GM23338 (cell line): Measurements from ENCODE around the gene CNPY4.

Experiments used
- CREB1 ChIP-seq: fragments of 250-450 bp; sonication (Bioruptor Pico); IDR thresholded peaks from 2 replicates; pipeline ENCODE4 v1.5.0; 2020; ENCODE audit warnings: low read depth, mild to moderate bottlenecking, moderate library complexity
- EZH2 ChIP-seq: fragments of 200-600 bp; sonication (generic); IDR thresholded peaks from one replicate; pipeline ENCODE4 v1.8.0; 2017; ENCODE audit warnings: antibody characterized with exemption, mild to moderate bottlenecking, low read depth; ENCODE audit not compliant: unreplicated experiment
- EZH2phosphoT487 ChIP-seq: fragments of 200-600 bp; sonication (generic); IDR thresholded peaks from one replicate; pipeline ENCODE4 v1.8.1; 2018; ENCODE audit warnings: antibody characterized with exemption; ENCODE audit not compliant: unreplicated experiment
- JUNB ChIP-seq: IDR thresholded peaks from one replicate; pipeline ENCODE4 v1.6.1; 2016; ENCODE audit warnings: antibody characterized with exemption; ENCODE audit not compliant: unreplicated experiment
- POLR2AphosphoS5 ChIP-seq: IDR thresholded peaks from 2 replicates; pipeline ENCODE4 v1.6.1; 2016; ENCODE audit warnings: antibody characterized with exemption, low read depth
- ZNF331 ChIP-seq: fragments of 250-450 bp; sonication (Bioruptor Pico); IDR thresholded peaks from 2 replicates; pipeline ENCODE4 v1.5.0; 2020; ENCODE audit warnings: low read depth, mild to moderate bottlenecking, moderate library complexity
- TF ChIP-seq, protein P1 (sequence below), 2 experiments: fragments of 200-600 bp in 1 of 2; sonication (generic) in 1 of 2; conservative IDR thresholded peaks; 2 replicates each; pipeline versions ENCODE4 v1.5.1 to v1.6.1; 2016 to 2017; ENCODE audit warnings: antibody characterized with exemption in 2 of 2, low read depth in 2 of 2, mild to moderate bottlenecking in 2 of 2, moderate library complexity in 1 of 2
- TF ChIP-seq, protein P2 (sequence below): IDR thresholded peaks from one replicate; pipeline ENCODE4 v1.6.1; 2018; ENCODE audit warnings: antibody characterized with exemption; ENCODE audit not compliant: unreplicated experiment
- TF ChIP-seq, protein P3 (sequence below): IDR thresholded peaks from 2 replicates; pipeline ENCODE4 v1.6.1; 2016; ENCODE audit warnings: antibody characterized with exemption

DNA sequence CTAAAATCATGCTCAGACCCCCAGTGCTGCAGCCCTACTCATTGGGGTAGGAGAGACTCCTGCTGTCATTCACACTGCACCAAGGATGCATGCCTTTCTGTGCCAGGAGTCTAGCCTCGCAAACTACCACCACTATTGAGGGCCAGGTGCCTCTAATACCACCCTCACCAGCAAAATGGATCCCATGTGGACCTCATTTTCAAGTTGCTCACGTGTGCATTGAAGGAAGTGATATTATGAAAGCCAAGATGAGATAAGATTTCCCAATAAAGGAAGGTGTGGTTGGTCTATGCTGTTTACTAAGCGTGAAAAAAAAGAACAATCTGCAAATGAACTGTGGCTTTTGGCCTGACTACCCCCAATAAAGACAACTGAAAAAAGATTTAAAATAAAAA is 22.1 kb downstream of the CNPY4 start:
- TF ChIP-seq, protein P1, sequence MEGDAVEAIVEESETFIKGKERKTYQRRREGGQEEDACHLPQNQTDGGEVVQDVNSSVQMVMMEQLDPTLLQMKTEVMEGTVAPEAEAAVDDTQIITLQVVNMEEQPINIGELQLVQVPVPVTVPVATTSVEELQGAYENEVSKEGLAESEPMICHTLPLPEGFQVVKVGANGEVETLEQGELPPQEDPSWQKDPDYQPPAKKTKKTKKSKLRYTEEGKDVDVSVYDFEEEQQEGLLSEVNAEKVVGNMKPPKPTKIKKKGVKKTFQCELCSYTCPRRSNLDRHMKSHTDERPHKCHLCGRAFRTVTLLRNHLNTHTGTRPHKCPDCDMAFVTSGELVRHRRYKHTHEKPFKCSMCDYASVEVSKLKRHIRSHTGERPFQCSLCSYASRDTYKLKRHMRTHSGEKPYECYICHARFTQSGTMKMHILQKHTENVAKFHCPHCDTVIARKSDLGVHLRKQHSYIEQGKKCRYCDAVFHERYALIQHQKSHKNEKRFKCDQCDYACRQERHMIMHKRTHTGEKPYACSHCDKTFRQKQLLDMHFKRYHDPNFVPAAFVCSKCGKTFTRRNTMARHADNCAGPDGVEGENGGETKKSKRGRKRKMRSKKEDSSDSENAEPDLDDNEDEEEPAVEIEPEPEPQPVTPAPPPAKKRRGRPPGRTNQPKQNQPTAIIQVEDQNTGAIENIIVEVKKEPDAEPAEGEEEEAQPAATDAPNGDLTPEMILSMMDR (conservative IDR thresholded peaks at IDR 0.05; ENCODE audit: low read depth in 2 of 2), result no peak
- no peak for TF ChIP-seq EZH2
- no peak for TF ChIP-seq EZH2phosphoT487
- no peak for TF ChIP-seq JUNB
- TF ChIP-seq, protein P2, sequence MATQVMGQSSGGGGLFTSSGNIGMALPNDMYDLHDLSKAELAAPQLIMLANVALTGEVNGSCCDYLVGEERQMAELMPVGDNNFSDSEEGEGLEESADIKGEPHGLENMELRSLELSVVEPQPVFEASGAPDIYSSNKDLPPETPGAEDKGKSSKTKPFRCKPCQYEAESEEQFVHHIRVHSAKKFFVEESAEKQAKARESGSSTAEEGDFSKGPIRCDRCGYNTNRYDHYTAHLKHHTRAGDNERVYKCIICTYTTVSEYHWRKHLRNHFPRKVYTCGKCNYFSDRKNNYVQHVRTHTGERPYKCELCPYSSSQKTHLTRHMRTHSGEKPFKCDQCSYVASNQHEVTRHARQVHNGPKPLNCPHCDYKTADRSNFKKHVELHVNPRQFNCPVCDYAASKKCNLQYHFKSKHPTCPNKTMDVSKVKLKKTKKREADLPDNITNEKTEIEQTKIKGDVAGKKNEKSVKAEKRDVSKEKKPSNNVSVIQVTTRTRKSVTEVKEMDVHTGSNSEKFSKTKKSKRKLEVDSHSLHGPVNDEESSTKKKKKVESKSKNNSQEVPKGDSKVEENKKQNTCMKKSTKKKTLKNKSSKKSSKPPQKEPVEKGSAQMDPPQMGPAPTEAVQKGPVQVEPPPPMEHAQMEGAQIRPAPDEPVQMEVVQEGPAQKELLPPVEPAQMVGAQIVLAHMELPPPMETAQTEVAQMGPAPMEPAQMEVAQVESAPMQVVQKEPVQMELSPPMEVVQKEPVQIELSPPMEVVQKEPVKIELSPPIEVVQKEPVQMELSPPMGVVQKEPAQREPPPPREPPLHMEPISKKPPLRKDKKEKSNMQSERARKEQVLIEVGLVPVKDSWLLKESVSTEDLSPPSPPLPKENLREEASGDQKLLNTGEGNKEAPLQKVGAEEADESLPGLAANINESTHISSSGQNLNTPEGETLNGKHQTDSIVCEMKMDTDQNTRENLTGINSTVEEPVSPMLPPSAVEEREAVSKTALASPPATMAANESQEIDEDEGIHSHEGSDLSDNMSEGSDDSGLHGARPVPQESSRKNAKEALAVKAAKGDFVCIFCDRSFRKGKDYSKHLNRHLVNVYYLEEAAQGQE, result no peak
- TF ChIP-seq POLR2AphosphoS5, result no peak
- TF ChIP-seq, protein P3, sequence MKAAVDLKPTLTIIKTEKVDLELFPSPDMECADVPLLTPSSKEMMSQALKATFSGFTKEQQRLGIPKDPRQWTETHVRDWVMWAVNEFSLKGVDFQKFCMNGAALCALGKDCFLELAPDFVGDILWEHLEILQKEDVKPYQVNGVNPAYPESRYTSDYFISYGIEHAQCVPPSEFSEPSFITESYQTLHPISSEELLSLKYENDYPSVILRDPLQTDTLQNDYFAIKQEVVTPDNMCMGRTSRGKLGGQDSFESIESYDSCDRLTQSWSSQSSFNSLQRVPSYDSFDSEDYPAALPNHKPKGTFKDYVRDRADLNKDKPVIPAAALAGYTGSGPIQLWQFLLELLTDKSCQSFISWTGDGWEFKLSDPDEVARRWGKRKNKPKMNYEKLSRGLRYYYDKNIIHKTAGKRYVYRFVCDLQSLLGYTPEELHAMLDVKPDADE, result no peak
- TF ChIP-seq ZNF331 (CRISPR knock-in tag), result no peak
- TF ChIP-seq CREB1 (CRISPR knock-in tag), result no peak
